Stimulated activated CD4-positive, alpha-beta T cell treated with anti-CD3 and anti-CD28 coated beads, Interleukin-12 subunit alpha, Interleukin-12 subunit beta, amount 100 ng/mL, for 24 hours (primary cell): Measurements from ENCODE around the gene ST7.
"Not testable (repeated sequence)": the region's sequence is repeated elsewhere in the genome, so short reads cannot be mapped to it uniquely, and the experiment has no call there.

Source experiments
- DNase-seq, 2 experiments: peaks; one replicate each; pipeline ENCODE4 v3.0.0-alpha.2; 2020; ENCODE audit warnings: low read depth in 2 of 2

ST7 gene

GRCh38 chr7:117225536-117225935 is 272.2 kb downstream of the ST7 start:
- DNase-seq: no peak

GRCh38 chr7:117227091-117227490 is 273.8 kb downstream of the ST7 start:
- no peak for DNase-seq

GRCh38 chr7:117229350-117229749 is 276.0 kb downstream of the ST7 start:
- no peak for DNase-seq

GRCh38 chr7:117230276-117231046 is 277.2 kb downstream of the ST7 start:
- no peak for DNase-seq

GRCh38 chr7:117231047-117231359 is 277.7 kb downstream of the ST7 start:
- DNase-seq: no peak

GRCh38 chr7:117237646-117238045 is 284.3 kb downstream of the ST7 start:
- DNase-seq: no peak

- no peak for DNase-seq
Observed at GRCh38 chr7:117238472-117238871, 285.2 kb downstream of the ST7 start.

GRCh38 chr7:117238937-117239336 is 285.6 kb downstream of the ST7 start:
- DNase-seq: no peak

GRCh38 chr7:117241088-117241487 is 287.8 kb downstream of the ST7 start:
- no peak for DNase-seq

- DNase-seq: no peak
Observed at GRCh38 chr7:117243390-117243789, 290.1 kb downstream of the ST7 start.

- DNase-seq: not testable (repeated sequence)
Observed at GRCh38 chr7:117245703-117246102, 292.4 kb downstream of the ST7 start.

- no peak for DNase-seq
Observed at GRCh38 chr7:117247809-117248208, 294.5 kb downstream of the ST7 start.

GRCh38 chr7:117248829-117249228 is 295.5 kb downstream of the ST7 start:
- DNase-seq: no peak

- no peak for DNase-seq
Observed at GRCh38 chr7:117249696-117250095, 296.4 kb downstream of the ST7 start.

- no peak for DNase-seq
Observed at GRCh38 chr7:117250245-117250644, 296.9 kb downstream of the ST7 start.

GRCh38 chr7:117250801-117251200 is 297.5 kb downstream of the ST7 start:
- DNase-seq: no peak

- DNase-seq: no peak
Observed at GRCh38 chr7:117251687-117252086, 298.4 kb downstream of the ST7 start.

GRCh38 chr7:117259615-117260014 is 306.3 kb downstream of the ST7 start:
- no peak for DNase-seq

- DNase-seq: no peak
Observed at GRCh38 chr7:117262546-117262945, 309.2 kb downstream of the ST7 start.

GRCh38 chr7:117264716-117265115 is 311.4 kb downstream of the ST7 start:
- no peak for DNase-seq

- no peak for DNase-seq
Observed at GRCh38 chr7:117269417-117269816, 316.1 kb downstream of the ST7 start.

GRCh38 chr7:117269886-117270285 is 316.6 kb downstream of the ST7 start:
- no peak for DNase-seq

GRCh38 chr7:117270371-117270770 is 317.1 kb downstream of the ST7 start:
- DNase-seq: no peak

- no peak for DNase-seq
Observed at GRCh38 chr7:117271566-117271965, 318.3 kb downstream of the ST7 start.
